ENCODE results near the gene FHOD3.

DNA sequence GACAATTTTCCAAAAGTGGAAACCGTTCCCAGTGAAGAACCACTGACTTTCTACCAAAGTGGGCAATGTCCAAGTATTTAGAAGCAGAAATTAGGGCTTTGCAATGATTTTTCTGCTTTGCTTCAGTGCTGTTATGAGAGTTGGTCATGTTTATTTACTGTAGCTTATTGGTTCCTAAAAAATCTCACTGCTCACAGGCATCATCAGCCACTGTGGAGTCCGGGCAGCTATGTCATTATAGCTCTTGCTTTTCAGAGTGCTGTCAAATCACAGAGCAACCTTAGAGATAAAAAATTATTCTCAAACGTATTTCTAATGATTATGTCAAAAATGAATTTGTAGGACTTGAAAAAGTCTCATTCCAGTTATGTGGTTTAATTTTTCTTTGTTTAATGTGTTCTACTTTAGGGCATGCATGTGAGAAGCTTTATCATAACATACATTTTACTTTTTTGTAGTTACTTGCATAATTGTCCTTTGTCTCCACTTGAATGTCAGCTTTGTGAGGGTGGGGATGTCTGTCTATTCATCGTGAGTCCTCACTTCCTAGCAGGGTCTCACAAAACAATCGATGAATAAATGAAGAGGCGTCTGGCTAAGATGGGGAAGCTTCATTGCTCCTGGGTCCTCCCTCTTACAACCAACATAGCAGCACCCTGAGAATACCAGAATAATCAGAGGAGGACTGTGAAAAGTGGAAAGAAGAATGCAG, 413.7 kb downstream of the FHOD3 start:
- no peak for TF ChIP-seq BHLHE40 (IDR thresholded peaks at IDR 0.05; ENCODE audit: low read depth, low read length)
- no peak for TF ChIP-seq RFX5 (IDR thresholded peaks at IDR 0.05; ENCODE audit: low read depth, low read length)
- no peak for TF ChIP-seq RAD21 (IDR thresholded peaks at IDR 0.05; ENCODE audit: low read length)
- TF ChIP-seq, protein P1, sequence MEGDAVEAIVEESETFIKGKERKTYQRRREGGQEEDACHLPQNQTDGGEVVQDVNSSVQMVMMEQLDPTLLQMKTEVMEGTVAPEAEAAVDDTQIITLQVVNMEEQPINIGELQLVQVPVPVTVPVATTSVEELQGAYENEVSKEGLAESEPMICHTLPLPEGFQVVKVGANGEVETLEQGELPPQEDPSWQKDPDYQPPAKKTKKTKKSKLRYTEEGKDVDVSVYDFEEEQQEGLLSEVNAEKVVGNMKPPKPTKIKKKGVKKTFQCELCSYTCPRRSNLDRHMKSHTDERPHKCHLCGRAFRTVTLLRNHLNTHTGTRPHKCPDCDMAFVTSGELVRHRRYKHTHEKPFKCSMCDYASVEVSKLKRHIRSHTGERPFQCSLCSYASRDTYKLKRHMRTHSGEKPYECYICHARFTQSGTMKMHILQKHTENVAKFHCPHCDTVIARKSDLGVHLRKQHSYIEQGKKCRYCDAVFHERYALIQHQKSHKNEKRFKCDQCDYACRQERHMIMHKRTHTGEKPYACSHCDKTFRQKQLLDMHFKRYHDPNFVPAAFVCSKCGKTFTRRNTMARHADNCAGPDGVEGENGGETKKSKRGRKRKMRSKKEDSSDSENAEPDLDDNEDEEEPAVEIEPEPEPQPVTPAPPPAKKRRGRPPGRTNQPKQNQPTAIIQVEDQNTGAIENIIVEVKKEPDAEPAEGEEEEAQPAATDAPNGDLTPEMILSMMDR (conservative IDR thresholded peaks at IDR 0.05; ENCODE audit: low read depth, low read length), result no peak
- TF ChIP-seq POLR2A (IDR thresholded peaks at IDR 0.05; ENCODE audit: low read depth, low read length), result 0 out of 2 replicates have a peak, but pooled peaks have one; percentile 15

Data from IMR-90 (cell line).